GM21723 (cell line): ENCODE results near the gene RDH16.
A peak's percentile ranks its signal among the peaks of the same experiment; 100 is the strongest.

ENCODE experiments used
- ATAC-seq: cut with Tn5 transposase; IDR thresholded peaks from one replicate; pipeline ENCODE4 v1.9.1; 2021; ENCODE audit warnings: mild to moderate bottlenecking, moderate library complexity; ENCODE audit not compliant: unreplicated experiment

The RDH16 gene

DNA sequence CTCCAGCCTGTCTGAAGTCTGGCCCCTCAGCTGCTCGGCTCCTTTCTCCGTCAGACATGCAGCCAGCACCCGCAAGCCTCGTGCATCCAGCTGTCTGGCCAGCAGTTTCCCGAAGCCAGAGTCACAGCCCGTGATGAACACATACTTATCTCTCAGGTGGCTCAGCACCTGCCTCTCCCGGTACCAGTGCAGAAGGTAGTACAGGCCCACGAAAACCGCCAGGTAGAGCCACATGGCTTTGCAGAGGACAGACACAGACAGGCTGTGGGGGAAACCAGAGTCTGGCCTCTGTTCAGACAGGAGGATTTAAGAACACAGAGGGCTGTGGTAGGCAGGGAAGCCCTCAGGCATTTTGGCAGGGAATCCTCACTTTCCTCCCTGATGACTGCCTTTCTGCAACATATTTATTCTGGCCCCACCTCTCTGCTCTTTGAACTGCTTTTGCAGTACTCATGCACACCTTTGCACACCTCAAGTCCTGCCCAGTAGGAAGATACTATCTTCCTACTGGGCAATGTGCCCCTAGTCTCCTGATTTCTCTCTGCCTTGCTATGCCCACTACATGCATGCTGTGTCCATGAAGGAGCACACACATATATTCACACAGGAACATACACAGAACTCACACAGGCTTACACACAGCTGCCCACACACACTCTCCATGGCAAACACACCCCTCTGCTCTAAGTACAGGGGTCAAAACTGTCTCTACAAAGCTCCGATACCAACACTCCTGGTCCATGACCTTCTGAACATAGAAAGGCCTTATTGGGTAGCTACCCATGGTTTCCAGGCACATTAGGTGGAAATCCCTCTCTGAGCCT, at the start of gene RDH16:
TSS of gene RDH16 (minus strand) at position 380 of the 824 bp plus-strand sequence. CDS start at position 234, 146 bp downstream.
- ATAC-seq: no peak

DNA sequence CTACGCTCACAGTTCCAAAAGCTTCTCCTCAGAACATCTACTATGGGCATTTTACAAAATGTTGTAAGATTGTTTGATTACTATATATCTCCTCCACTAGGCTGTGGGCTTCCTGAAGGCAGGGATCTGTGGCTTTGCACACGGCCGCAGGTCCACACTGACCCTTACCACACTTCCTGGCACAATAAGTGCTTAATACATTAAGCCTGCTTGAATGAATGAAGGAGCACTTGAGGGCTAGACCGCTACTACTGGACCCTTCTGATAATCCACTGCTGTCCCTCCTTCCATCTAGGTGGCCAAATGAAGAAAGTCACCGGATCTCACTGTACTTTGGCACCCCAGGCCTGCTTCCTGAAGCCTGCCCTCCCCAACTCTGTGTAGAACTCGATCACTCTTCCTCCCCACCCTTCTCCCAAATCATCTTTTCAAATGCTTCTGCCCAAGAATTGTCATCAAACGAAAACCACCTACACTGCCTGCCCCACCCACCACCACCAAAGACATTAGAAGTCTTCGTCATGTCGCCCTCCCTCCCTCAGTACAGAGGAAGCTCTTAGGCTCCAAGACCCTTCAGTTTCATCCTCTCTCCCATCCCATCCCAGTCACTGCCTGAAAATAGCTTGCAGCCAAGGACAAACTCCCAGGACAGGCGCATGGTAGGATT, 49.5 kb upstream of the RDH16 start:
- no peak for ATAC-seq

GRCh38 chr12:57005980-57006808, 48.8 kb upstream of the RDH16 start, which contains the start of gene ZBTB39:
Gene ZBTB39, minus strand, starts transcription at chr12:57006546. Its CDS starts 1,629 bp downstream, at chr12:57004917.
- ATAC-seq: peak; percentile 75

DNA sequence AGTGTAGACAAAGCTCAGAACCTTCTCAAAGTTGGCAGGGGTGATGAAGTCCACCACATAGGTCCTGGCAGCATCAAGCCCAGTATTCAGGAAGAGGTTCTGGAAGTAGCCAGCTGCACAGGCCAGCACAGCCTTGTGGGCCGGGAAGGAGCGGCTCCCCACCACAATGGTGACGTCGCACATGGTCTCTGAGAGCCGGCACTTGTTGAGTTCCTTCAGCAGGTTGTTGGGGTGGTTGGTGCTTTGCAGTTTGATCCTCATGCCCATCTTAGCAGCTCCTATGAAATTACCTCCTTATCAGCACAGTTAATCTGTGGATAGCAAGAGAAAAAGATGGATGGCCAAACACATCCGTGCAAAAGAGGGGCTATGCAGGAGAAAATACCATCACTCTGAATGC, 47.2 kb upstream of the RDH16 start:
- ATAC-seq: no peak

GRCh38 chr12:57003395-57003794, 46.0 kb upstream of the RDH16 start:
- ATAC-seq: no peak

GRCh38 chr12:57001448-57001906, 44.1 kb upstream of the RDH16 start:
- ATAC-seq: no peak

DNA sequence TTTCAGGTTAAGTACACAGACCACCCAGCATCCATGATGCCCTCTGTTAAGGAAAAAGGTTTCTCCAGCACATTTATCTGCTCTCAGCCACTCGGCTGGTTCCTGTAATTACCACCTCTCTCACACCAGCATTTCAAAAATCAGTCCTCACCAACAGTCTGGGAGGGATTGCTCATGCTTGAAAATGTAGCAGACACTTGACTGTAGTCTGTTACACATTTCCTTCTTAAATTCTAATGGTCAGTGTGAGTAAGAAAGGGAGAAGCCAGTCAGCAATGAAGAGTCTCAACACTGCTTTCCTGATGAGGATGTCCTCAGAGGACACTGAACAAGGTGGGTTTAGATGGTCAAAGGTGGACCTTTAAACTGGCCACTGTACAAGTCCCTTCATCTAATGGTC, 43.0 kb upstream of the RDH16 start:
- no peak for ATAC-seq

- no peak for ATAC-seq
Observed at GRCh38 chr12:56999456-56999855, 42.0 kb upstream of the RDH16 start.

DNA sequence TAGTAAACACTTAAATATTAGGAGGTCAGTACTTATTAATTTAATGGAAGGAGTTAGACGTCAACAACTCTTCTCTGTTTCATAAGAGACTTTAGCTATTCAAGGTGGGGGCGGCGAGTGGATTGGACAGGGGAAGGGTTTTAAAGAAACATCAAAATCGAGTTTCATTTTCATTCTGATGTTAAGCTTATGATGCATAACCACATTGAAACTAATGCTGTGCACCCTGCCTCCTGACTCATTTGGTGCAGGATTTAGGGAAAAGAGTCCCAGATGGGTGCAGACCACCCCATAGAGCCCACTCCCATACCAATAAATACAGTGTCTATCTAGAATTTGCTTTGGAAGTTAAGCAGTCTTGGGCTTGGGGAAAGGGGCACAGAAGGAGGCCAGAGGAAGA, 41.6 kb upstream of the RDH16 start:
- ATAC-seq: peak; percentile 85

DNA sequence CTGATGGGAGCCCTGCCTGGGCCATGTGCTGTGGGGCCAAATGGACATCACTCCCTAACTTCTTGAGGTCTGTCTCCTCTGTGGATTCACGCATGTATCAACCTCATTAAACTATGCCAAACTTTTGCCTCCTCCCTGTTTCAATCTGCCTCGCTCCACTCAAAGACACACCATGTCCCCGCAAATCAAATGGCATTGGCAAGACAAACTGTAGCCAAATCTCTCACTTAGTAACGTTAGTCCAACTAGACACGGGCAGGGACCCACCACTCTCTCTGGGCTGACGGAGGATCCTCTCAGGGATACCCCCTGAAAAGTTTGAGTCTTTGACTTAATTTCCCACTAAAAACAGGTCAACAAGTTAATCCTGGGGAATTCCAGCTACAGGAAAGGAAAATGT, 40.9 kb upstream of the RDH16 start:
- no peak for ATAC-seq

DNA sequence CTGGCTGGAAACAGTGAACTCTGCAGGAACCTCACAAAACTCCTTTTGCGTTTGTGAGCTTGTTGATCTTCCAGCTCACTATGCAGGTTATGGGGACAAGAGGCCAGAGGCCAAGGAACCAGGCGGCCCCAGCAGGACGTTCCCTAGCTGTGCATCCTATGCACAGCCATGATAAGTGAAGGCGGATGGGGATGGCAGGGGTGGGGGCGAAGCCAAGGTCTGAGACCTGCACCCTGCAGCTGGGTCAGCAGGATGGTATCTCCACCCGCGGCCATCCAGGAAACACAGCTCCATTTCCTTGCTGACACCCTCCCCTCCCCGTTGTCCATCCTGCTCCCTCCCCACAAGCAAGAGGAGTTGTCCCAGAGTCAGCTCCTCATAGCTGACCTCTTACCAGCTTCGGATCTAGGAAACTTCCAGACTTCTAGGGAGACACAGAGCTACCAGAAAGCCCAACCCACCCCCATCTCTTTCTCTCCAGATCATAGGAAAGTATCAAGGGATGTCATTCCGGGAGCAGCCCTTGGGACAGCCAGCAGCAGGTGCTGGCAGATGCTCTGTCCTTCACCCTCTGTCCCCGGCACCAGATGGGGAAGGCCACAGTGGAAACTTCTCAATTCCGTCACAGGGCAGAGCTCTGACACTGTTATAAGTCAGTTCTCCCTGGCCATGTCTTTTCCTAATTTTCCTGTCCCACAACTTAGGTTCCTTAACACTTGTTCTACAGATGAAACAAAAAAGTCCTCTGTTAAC, 39.6 kb upstream of the RDH16 start:
- no peak for ATAC-seq

DNA sequence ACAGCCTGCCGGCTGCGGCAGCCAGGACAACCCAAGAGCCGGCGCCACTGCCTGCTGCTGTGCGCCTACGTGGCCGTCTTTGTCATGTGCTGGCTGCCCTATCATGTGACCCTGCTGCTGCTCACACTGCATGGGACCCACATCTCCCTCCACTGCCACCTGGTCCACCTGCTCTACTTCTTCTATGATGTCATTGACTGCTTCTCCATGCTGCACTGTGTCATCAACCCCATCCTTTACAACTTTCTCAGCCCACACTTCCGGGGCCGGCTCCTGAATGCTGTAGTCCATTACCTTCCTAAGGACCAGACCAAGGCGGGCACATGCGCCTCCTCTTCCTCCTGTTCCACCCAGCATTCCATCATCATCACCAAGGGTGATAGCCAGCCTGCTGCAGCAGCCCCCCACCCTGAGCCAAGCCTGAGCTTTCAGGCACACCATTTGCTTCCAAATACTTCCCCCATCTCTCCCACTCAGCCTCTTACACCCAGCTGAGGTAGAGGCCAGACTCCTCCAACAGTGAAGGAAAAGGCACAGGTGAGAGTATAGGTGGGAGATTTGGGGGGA, 38.6 kb upstream of the RDH16 start:
- ATAC-seq: no peak

DNA sequence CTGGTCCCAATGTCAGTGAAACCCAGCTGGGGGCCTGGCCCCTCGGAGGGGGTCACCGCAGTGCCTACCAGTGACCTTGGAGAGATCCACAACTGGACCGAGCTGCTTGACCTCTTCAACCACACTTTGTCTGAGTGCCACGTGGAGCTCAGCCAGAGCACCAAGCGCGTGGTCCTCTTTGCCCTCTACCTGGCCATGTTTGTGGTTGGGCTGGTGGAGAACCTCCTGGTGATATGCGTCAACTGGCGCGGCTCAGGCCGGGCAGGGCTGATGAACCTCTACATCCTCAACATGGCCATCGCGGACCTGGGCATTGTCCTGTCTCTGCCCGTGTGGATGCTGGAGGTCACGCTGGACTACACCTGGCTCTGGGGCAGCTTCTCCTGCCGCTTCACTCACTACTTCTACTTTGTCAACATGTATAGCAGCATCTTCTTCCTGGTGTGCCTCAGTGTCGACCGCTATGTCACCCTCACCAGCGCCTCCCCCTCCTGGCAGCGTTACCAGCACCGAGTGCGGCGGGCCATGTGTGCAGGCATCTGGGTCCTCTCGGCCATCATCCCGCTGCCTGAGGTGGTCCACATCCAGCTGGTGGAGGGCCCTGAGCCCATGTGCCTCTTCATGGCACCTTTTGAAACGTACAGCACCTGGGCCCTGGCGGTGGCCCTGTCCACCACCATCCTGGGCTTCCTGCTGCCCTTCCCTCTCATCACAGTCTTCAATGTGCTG, 38.0 kb upstream of the RDH16 start:
- no peak for ATAC-seq

- ATAC-seq: no peak
Observed at GRCh38 chr12:56994231-56994746, 36.9 kb upstream of the RDH16 start.

GRCh38 chr12:56993346-56993745, 35.9 kb upstream of the RDH16 start:
- no peak for ATAC-seq

- ATAC-seq: no peak
Observed at GRCh38 chr12:56991319-56992246, 34.2 kb upstream of the RDH16 start.

DNA sequence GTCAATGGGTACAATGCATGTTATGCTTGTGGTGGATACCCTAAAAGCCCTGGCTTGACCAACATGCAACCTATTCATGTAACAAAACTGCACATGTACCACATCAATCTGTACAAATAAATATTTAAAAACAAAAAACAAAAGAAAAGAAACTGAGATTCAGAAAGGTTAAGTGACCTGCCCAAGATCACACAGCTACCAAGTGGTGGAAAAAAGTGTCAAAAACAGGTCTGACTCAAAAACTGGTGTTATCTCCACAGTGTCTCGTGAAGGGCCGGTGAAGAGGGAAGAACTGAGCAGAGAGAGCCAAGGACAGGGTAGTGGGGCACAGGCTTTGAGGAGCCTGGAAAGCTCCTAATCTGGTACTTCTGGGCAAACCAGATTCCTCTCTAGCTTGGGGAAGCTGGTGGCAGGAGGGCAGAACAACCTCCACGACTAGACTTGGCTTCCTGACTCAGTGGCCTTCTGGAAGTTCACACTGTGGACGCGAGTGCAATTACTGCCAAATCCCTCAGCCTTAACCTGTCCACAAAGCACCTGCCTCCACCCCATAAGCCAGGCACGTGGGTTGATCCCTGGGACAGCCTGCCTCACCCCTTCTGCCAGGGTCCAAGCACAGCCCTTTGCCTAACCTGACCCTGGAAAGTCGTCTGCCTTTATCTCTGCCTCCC, 33.4 kb upstream of the RDH16 start:
- ATAC-seq: no peak
